Loucy (cell line): ENCODE measurements around the gene DAGLA.

ENCODE experiments used
- H2AFZ ChIP-seq: fragments of 200-600 bp; sonication (generic); 2 replicates; pipeline ENCODE4 v1.6.0; 2016; ENCODE audit warnings: antibody characterized with exemption, mild to moderate bottlenecking, low read length, moderate library complexity
- H3F3A ChIP-seq: fragments of 200-600 bp; 2 replicates; pipeline ENCODE4 v1.6.0; 2016; ENCODE audit warnings: antibody characterized with exemption, low read depth, mild to moderate bottlenecking
- H3K27me3 ChIP-seq: fragments of 200-600 bp; sonication (generic); 2 replicates; pipeline ENCODE4 v1.6.1; 2014; ENCODE audit warnings: low read length, mild to moderate bottlenecking; ENCODE audit not compliant: insufficient read depth, poor library complexity, severe bottlenecking
- H3K36me3 ChIP-seq: fragments of 200-600 bp; sonication (generic); 2 replicates; pipeline ENCODE4 v1.6.1; 2016; ENCODE audit warnings: low read length; ENCODE audit not compliant: insufficient read depth
- H3K4me1 ChIP-seq: fragments of 200-600 bp; sonication (generic); 2 replicates; pipeline ENCODE4 v1.5.1; 2014; ENCODE audit warnings: low read length, mild to moderate bottlenecking; ENCODE audit not compliant: insufficient read depth, poor library complexity, severe bottlenecking
- H3K4me2 ChIP-seq: fragments of 200-600 bp; sonication (generic); 2 replicates; pipeline ENCODE4 v1.6.0; 2014; ENCODE audit warnings: antibody characterized with exemption, low read length, low read depth, mild to moderate bottlenecking; ENCODE audit not compliant: poor library complexity, severe bottlenecking
- H3K4me3 ChIP-seq: fragments of 200-600 bp; sonication (generic); 2 replicates; pipeline ENCODE4 v1.5.1; 2014; ENCODE audit warnings: low read length, mild to moderate bottlenecking, mixed read lengths; ENCODE audit not compliant: poor library complexity, severe bottlenecking
- H3K79me2 ChIP-seq: fragments of 200-600 bp; sonication (generic); 2 replicates; pipeline ENCODE4 v1.6.1; 2014; ENCODE audit warnings: low read length; ENCODE audit not compliant: insufficient read depth
- H3K9ac ChIP-seq: fragments of 200-600 bp; sonication (generic); 2 replicates; pipeline ENCODE4 v1.6.0; 2014; ENCODE audit warnings: mild to moderate bottlenecking, low read depth, low read length, moderate library complexity; ENCODE audit not compliant: poor library complexity, severe bottlenecking
- H3K9me2 ChIP-seq: fragments of 200-600 bp; sonication (generic); replicated peaks from 2 replicates; pipeline ENCODE4 v1.6.1; 2016; ENCODE audit warnings: low read depth, low read length, mixed read lengths
- H3K9me3 ChIP-seq: fragments of 200-600 bp; sonication (generic); 2 replicates; pipeline ENCODE4 v1.6.1; 2014; ENCODE audit warnings: mild to moderate bottlenecking, antibody characterized with exemption, low read length, low read depth; ENCODE audit not compliant: insufficient read depth
- H4K20me1 ChIP-seq: fragments of 200-600 bp; sonication (generic); 2 replicates; pipeline ENCODE4 v1.6.0; 2014; ENCODE audit warnings: antibody characterized with exemption, low read length, mild to moderate bottlenecking; ENCODE audit not compliant: insufficient read depth, poor library complexity, severe bottlenecking
- CTCF ChIP-seq: fragments of 200-600 bp; sonication (generic); conservative IDR thresholded peaks from 2 replicates; pipeline ENCODE4 v1.5.1; 2014; ENCODE audit warnings: mild to moderate bottlenecking, antibody characterized with exemption, low read length
- EZH2phosphoT487 ChIP-seq: fragments of 200-600 bp; IDR thresholded peaks from 2 replicates; pipeline ENCODE4 v1.6.1; 2018; ENCODE audit warnings: antibody characterized with exemption, mild to moderate bottlenecking, moderate library complexity, borderline replicate concordance

Gene DAGLA

GRCh38 chr11:61791737-61792309 is 111.6 kb downstream of the DAGLA start:
- Histone ChIP-seq H3F3A (peaks cover 1% of the 10 kb centered on the region; the same call in 1 of the 2 replicates), H3K79me2 (peaks cover 82% of the 10 kb centered on the region), H3K4me3 (peak overlapping the region; percentile 85), H2AFZ (peak overlapping the region; percentile 90), H4K20me1 (peaks cover 39% of the 10 kb centered on the region), H3K9me2 (no peaks in the 10 kb centered on the region), H3K4me1 (peaks cover 26% of the 10 kb centered on the region), H3K9me3 (no peaks in the 10 kb centered on the region), H3K36me3 (peaks cover 22% of the 10 kb centered on the region; the same call in 1 of the 2 replicates), H3K9ac (peak overlapping the region; percentile 93), H3K4me2 (peak overlapping the region; percentile 90), H3K27me3 (peaks cover 5% of the 10 kb centered on the region)
- no peak for TF ChIP-seq CTCF
- no peak for TF ChIP-seq EZH2phosphoT487

- H3K9ac ChIP-seq: peak within 1 kb of the TSS; percentile 93
- peaks cover 88% of the 10 kb centered on the region for H3K79me2 ChIP-seq
- H4K20me1 ChIP-seq: peaks cover 40% of the 10 kb centered on the region
- H3K9me2 ChIP-seq: no peaks in the 10 kb centered on the region
- H2AFZ ChIP-seq: peak within 1 kb of the TSS; percentile 90
- H3K27me3 ChIP-seq: peaks cover 5% of the 10 kb centered on the region
- H3K4me3 ChIP-seq: peak within 1 kb of the TSS; percentile 85
- peaks cover 19% of the 10 kb centered on the region; the same call in 1 of the 2 replicates for H3K36me3 ChIP-seq
- TF ChIP-seq CTCF (no peak), EZH2phosphoT487 (no peak)
- no peaks in the 10 kb centered on the region for H3K9me3 ChIP-seq
- H3F3A ChIP-seq: peaks cover 4% of the 10 kb centered on the region; the same call in 1 of the 2 replicates
- H3K4me2 ChIP-seq: peak within 1 kb of the TSS; percentile 90
- peaks cover 28% of the 10 kb centered on the region for H3K4me1 ChIP-seq
These were observed 112.3 kb downstream of the DAGLA start, which contains the start of the genes FEN1 and TMEM258 for GRCh38 chr11:61792310-61793082. Gene FEN1, plus strand, starts transcription at chr11:61792911. Its CDS starts 2,451 bp downstream, at chr11:61795362. Gene TMEM258, minus strand, starts transcription at chr11:61792599. Its CDS starts 41 bp downstream, at chr11:61792558.

GRCh38 chr11:61793083-61793828 is 113.1 kb downstream of the DAGLA start:
- peaks cover 32% of the 10 kb centered on the region for H3K4me1 ChIP-seq
- H3K4me3 ChIP-seq: peak overlapping the region; percentile 85
- no peaks in the 10 kb centered on the region for H3K9me3 ChIP-seq
- H3K36me3 ChIP-seq: peaks cover 19% of the 10 kb centered on the region; the same call in 1 of the 2 replicates
- H3K4me2 ChIP-seq: peak overlapping the region; percentile 90
- peaks cover 5% of the 10 kb centered on the region for H3K27me3 ChIP-seq
- TF ChIP-seq EZH2phosphoT487 (no peak), CTCF (no peak)
- H3K79me2 ChIP-seq: peaks cover 91% of the 10 kb centered on the region
- H4K20me1 ChIP-seq: peaks cover 39% of the 10 kb centered on the region
- H3F3A ChIP-seq: peaks cover 4% of the 10 kb centered on the region; the same call in 1 of the 2 replicates
- H3K9ac ChIP-seq: peak overlapping the region; percentile 93
- H3K9me2 ChIP-seq: no peaks in the 10 kb centered on the region
- peak overlapping the region; percentile 90 for H2AFZ ChIP-seq
